Glomerular visceral epithelial cell (primary cell): ENCODE data around the gene GABRB1.

Experiments
- DNase-seq: peaks from one replicate; pipeline ENCODE4 v3.0.0-alpha.2; 2016; ENCODE audit errors: extremely low spot score

GABRB1 gene

GRCh38 chr4:47031011-47031678 lies at the start of gene GABRB1:
TSS of gene GABRB1 (plus strand) at chr4:47031567.
- DNase-seq: peak; percentile 61

GRCh38 chr4:46984781-46985180 lies 46.6 kb upstream of the GABRB1 start:
- DNase-seq: no peak

GRCh38 chr4:46986922-46987638 lies 44.3 kb upstream of the GABRB1 start:
- no peak for DNase-seq

- no peak for DNase-seq
These were observed 39.0 kb upstream of the GABRB1 start for GRCh38 chr4:46992338-46992737.

GRCh38 chr4:46993075-46994006 lies 38.0 kb upstream of the GABRB1 start, which contains the start of gene GABRA4:
TSS of gene GABRA4 (minus strand) at chr4:46993581. CDS start at chr4:46993424, 157 bp downstream.
- DNase-seq: peak; percentile 5

GRCh38 chr4:46994007-46994405 lies 37.4 kb upstream of the GABRB1 start:
- DNase-seq: no peak

- DNase-seq: no peak
These were observed 31.8 kb upstream of the GABRB1 start for GRCh38 chr4:46999566-46999965.

GRCh38 chr4:47000406-47000805 lies 31.0 kb upstream of the GABRB1 start:
- no peak for DNase-seq

- no peak for DNase-seq
These were observed 28.8 kb upstream of the GABRB1 start for GRCh38 chr4:47002580-47002979.

- DNase-seq: no peak
These were observed 20.9 kb upstream of the GABRB1 start for GRCh38 chr4:47010347-47010911.

- no peak for DNase-seq
These were observed 20.4 kb upstream of the GABRB1 start for GRCh38 chr4:47010912-47011446.

GRCh38 chr4:47012676-47013075 lies 18.7 kb upstream of the GABRB1 start:
- DNase-seq: peak; percentile 10

- no peak for DNase-seq
These were observed 18.0 kb upstream of the GABRB1 start for GRCh38 chr4:47013373-47013772.

- no peak for DNase-seq
These were observed 14.3 kb upstream of the GABRB1 start for GRCh38 chr4:47017081-47017480.

- no peak for DNase-seq
These were observed 13.9 kb upstream of the GABRB1 start for GRCh38 chr4:47017494-47017893.

- DNase-seq: peak; percentile 8
These were observed 511 bp downstream of the GABRB1 start for GRCh38 chr4:47031751-47032404.

- DNase-seq: peak; percentile 65
These were observed 1.2 kb downstream of the GABRB1 start for GRCh38 chr4:47032405-47033106.

GRCh38 chr4:47038263-47038662 lies 6.9 kb downstream of the GABRB1 start:
- DNase-seq: no peak

GRCh38 chr4:47040828-47041227 lies 9.5 kb downstream of the GABRB1 start:
- DNase-seq: no peak

- no peak for DNase-seq
These were observed 12.5 kb downstream of the GABRB1 start for GRCh38 chr4:47043821-47044220.
